ENCODE data around the gene FBLN5. TPM values are rescaled to one million over a fixed set of nuclear protein-coding genes. Genes with fewer than 3 reads are reported as not detected.

Gene FBLN5
- total and polyA plus RNA-seq, 2 donors (not counting 3 experiments of a cell fraction or from before 2014, with no cell fraction given) = 27.6 to 33.1 TPM

GRCh38 chr14:91866061-91866460 is 81.4 kb downstream of the FBLN5 start:
- no TSS peak for BruUV-seq (replicated peaks)

More at GRCh38 chr14:91866061-91866460, 81.4 kb downstream of the FBLN5 start:
- ChIA-PET CTCF (no interaction called here), POLR2A (no interaction called here)
- dilution Hi-C loops (cut with MboI; ENCODE audit: extremely low pct_ligation_motif_present, low sequenced_read_pairs) (no loop called here), intact Hi-C loops (cut with micrococcal nuclease) (no loop called here)
- H3K36me3 ChIP-seq (ENCODE audit: control insufficient read depth in 2 of 2, extremely low read depth in 1 of 2, insufficient read depth in 2 of 2, low read length in 2 of 2) = no peaks in the 10 kb centered on the region
- H3K9me1 ChIP-seq (replicated peaks; ENCODE audit: control insufficient read depth, extremely low read depth, insufficient read depth, low read length) = no peaks in the 10 kb centered on the region
- H3K9ac ChIP-seq (replicated peaks; ENCODE audit: extremely low read depth, insufficient read depth, low read length) = no peak overlapping the region
- no peak overlapping the region for H3K27ac ChIP-seq (ENCODE audit: insufficient read depth, low read depth, low read length)
- H3K4me1 ChIP-seq (ENCODE audit: control insufficient read depth, extremely low read depth, insufficient read depth, low read length) = peaks cover 7% of the 10 kb centered on the region
- no peak for FAIRE-seq
- H3K9me3 ChIP-seq (replicated peaks; ENCODE audit: control insufficient read depth, insufficient read depth, low read length) = no peaks in the 10 kb centered on the region
- no peaks in the 10 kb centered on the region for H3K79me2 ChIP-seq (ENCODE audit: control insufficient read depth, insufficient read depth, low read length)
- TF ChIP-seq POLR2AphosphoS5 (IDR thresholded peaks at IDR 0.05; ENCODE audit: insufficient read depth, low read depth, low read length) = no peak
- TF ChIP-seq EZH2 (IDR thresholded peaks at IDR 0.05; ENCODE audit: borderline replicate concordance, low read depth, low read length, severe bottlenecking) = no peak
- TF ChIP-seq JUN (IDR thresholded peaks at IDR 0.05; ENCODE audit: borderline replicate concordance, insufficient read depth, insufficient read length, low read depth) = no peak
- TF ChIP-seq GATA2 (IDR thresholded peaks at IDR 0.05; ENCODE audit: insufficient read depth, insufficient read length, low read depth, low read length) = no peak
- no peak for TF ChIP-seq MYC (IDR thresholded peaks at IDR 0.05; ENCODE audit: low read depth, low read length)
- TF ChIP-seq MAX (IDR thresholded peaks at IDR 0.05; ENCODE audit: insufficient read depth, insufficient read length) = no peak
- no peak for TF ChIP-seq FOS (IDR thresholded peaks at IDR 0.05; ENCODE audit: borderline replicate concordance, insufficient read depth, low read length)
- no peak for TF ChIP-seq POLR2A (IDR thresholded peaks at IDR 0.05; ENCODE audit: low read depth, low read length)
- no peak for TF ChIP-seq CTCF (IDR thresholded peaks at IDR 0.05; ENCODE audit: extremely low read depth in 1 of 2, insufficient read depth in 1 of 2, low read depth in 1 of 2, low read length in 2 of 2)
- no peak overlapping the region for H3K4me2 ChIP-seq (ENCODE audit: insufficient read depth, low read length)
- DNase-seq (ENCODE audit: low read depth, low spot score) = no peak
- H4K20me1 ChIP-seq (replicated peaks; ENCODE audit: control insufficient read depth, extremely low read depth, insufficient read depth, low read length) = no peaks in the 10 kb centered on the region
- H2AFZ ChIP-seq (ENCODE audit: low read depth, low read length) = no peak overlapping the region
- H3K27me3 ChIP-seq (ENCODE audit: control insufficient read depth in 2 of 2, insufficient read depth in 2 of 2, low read length in 2 of 2) = no peaks in the 10 kb centered on the region
- no peak overlapping the region for H3K4me3 ChIP-seq (replicated peaks in 1 of 3; ENCODE audit: insufficient read depth in 1 of 3, low read depth in 1 of 3, low read length in 3 of 3)

All from endothelial cell of umbilical vein (primary cell).